Neural crest cell (in vitro differentiated cells): ENCODE results near the gene PTEN. TPM values are rescaled to one million over a fixed set of nuclear protein-coding genes. Genes with fewer than 3 reads are reported as not detected.
"Not testable (repeated sequence)": the region's sequence is repeated elsewhere in the genome, so short reads cannot be mapped to it uniquely, and the experiment has no call there.

Experiments used
- DNase-seq: peaks from one replicate; pipeline ENCODE4 v3.0.0; 2021; ENCODE audit warnings: low read depth, mixed read lengths, low spot score
- H3K27ac Mint-ChIP-seq: one replicate; pipeline ENCODE4 v1.8.0; 2021; ENCODE audit warnings: mild to moderate bottlenecking, mixed read lengths; ENCODE audit not compliant: unreplicated experiment
- H3K27me3 Mint-ChIP-seq: 2 replicates; pipeline ENCODE4 v1.8.0; 2021; ENCODE audit warnings: low read depth, mild to moderate bottlenecking, mixed read lengths
- H3K36me3 Mint-ChIP-seq: 2 replicates; pipeline ENCODE4 v1.8.0; 2021; ENCODE audit warnings: low read depth, mild to moderate bottlenecking, mixed read lengths
- H3K4me1 Mint-ChIP-seq: 2 replicates; pipeline ENCODE4 v1.8.0; 2021; ENCODE audit warnings: mixed read lengths
- H3K4me3 Mint-ChIP-seq: one replicate; pipeline ENCODE4 v1.8.0; 2021; ENCODE audit warnings: mild to moderate bottlenecking, mixed read lengths
- H3K9me3 Mint-ChIP-seq: 2 replicates; pipeline ENCODE4 v1.8.0; 2021; ENCODE audit warnings: mixed read lengths
- total RNA-seq: library from RNA; stranded (reverse); gene quantifications from 2 replicates; pipeline ENCODE4 v1.2.1, GENCODE V29; 2021
- TF ChIP-seq, protein P1 (sequence below): fragments of 200-600 bp; sonication (generic); conservative IDR thresholded peaks from 2 replicates; pipeline ENCODE4 v1.5.0; 2021; ENCODE audit warnings: antibody characterized with exemption, mild to moderate bottlenecking

Gene PTEN
- total RNA-seq, 1 donor from 2014 or later: 52.5 TPM

- Mint-ChIP-seq H3K27me3 (peaks cover 10% of the 10 kb centered on the region), H3K9me3 (no peaks in the 10 kb centered on the region), H3K4me1 (peaks cover 52% of the 10 kb centered on the region), H3K36me3 (peaks cover 2% of the 10 kb centered on the region), H3K27ac (peak overlapping the region; percentile 90), H3K4me3 (peak overlapping the region; percentile 99)
- DNase-seq: no peak
- TF ChIP-seq, protein P1, sequence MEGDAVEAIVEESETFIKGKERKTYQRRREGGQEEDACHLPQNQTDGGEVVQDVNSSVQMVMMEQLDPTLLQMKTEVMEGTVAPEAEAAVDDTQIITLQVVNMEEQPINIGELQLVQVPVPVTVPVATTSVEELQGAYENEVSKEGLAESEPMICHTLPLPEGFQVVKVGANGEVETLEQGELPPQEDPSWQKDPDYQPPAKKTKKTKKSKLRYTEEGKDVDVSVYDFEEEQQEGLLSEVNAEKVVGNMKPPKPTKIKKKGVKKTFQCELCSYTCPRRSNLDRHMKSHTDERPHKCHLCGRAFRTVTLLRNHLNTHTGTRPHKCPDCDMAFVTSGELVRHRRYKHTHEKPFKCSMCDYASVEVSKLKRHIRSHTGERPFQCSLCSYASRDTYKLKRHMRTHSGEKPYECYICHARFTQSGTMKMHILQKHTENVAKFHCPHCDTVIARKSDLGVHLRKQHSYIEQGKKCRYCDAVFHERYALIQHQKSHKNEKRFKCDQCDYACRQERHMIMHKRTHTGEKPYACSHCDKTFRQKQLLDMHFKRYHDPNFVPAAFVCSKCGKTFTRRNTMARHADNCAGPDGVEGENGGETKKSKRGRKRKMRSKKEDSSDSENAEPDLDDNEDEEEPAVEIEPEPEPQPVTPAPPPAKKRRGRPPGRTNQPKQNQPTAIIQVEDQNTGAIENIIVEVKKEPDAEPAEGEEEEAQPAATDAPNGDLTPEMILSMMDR: no peak
Observed at GRCh38 chr10:87864496-87865059, 1.2 kb downstream of the PTEN start.

GRCh38 chr10:87865241-87865881, 1.9 kb downstream of the PTEN start:
- Mint-ChIP-seq H3K4me3 (peak overlapping the region; percentile 99), H3K36me3 (peaks cover 2% of the 10 kb centered on the region), H3K27me3 (peaks cover 7% of the 10 kb centered on the region), H3K27ac (no peak overlapping the region), H3K9me3 (no peaks in the 10 kb centered on the region), H3K4me1 (peaks cover 55% of the 10 kb centered on the region)
- no peak for DNase-seq
- TF ChIP-seq, protein P1: no peak

DNA sequence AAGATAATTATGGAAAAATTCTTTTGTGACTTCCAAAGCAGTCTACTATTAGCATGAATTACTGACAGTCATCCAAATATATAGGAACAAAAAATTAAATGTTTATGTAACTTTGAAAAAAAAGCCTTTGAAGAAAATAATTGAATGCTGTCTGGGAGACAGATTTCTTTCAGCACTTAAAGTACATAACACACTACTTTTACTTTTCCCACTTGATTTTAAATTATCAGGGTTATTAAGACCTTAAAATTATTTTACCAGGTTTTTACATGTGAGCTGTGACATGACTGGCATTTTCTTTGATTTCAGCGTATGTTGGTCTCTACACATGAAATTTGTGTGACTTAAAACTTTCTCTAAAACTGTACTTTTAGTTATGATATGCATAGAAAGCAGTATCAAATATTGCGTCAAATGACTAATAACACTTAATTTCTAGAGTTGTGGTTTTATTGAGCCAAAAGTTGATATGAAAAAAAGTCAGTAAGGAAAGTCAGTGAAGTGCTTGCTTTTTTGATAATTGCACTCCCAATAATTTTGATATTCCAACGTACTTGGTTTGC, 3.1 kb downstream of the PTEN start:
- H3K4me1 Mint-ChIP-seq: peaks cover 58% of the 10 kb centered on the region
- peaks cover 6% of the 10 kb centered on the region for H3K36me3 Mint-ChIP-seq
- H3K4me3 Mint-ChIP-seq: peak overlapping the region; percentile 99
- H3K9me3 Mint-ChIP-seq: no peaks in the 10 kb centered on the region
- H3K27me3 Mint-ChIP-seq: peaks cover 5% of the 10 kb centered on the region
- no peak for DNase-seq
- TF ChIP-seq, protein P1: no peak
- H3K27ac Mint-ChIP-seq: peak overlapping the region; percentile 16

GRCh38 chr10:87867453-87867852, 4.0 kb downstream of the PTEN start:
- no peak for DNase-seq
- H3K4me3 Mint-ChIP-seq: peak overlapping the region; percentile 99
- peaks cover 3% of the 10 kb centered on the region for H3K27me3 Mint-ChIP-seq
- TF ChIP-seq, protein P1: no peak
- peaks cover 6% of the 10 kb centered on the region for H3K36me3 Mint-ChIP-seq
- H3K9me3 Mint-ChIP-seq: no peaks in the 10 kb centered on the region
- no peak overlapping the region for H3K27ac Mint-ChIP-seq
- H3K4me1 Mint-ChIP-seq: peaks cover 55% of the 10 kb centered on the region

DNA sequence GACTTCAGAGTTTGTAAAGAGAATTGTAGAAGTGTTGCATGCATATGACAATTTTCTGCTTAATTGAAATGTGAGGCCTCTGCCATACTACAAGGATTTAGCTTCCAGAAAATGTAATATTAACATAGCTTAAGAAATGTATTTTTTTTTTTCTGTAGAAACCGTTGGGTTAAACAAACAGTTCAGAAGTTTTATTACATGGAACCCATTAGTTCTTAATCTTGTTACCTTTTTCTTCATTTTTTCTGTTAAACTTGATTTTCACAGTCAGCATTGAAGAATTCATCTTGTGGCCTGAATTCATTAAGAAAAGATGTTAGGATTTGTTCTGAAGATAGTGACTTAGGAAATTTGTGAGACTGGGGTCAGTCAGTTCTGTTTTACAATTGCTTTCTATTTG, 4.9 kb downstream of the PTEN start:
- DNase-seq: no peak
- Mint-ChIP-seq H3K27me3 (no peaks in the 10 kb centered on the region), H3K4me1 (peaks cover 61% of the 10 kb centered on the region), H3K9me3 (no peaks in the 10 kb centered on the region), H3K36me3 (peaks cover 6% of the 10 kb centered on the region), H3K4me3 (peak overlapping the region; percentile 71), H3K27ac (no peak overlapping the region)
- TF ChIP-seq, protein P1: no peak

- H3K27me3 Mint-ChIP-seq, H3K9me3 Mint-ChIP-seq, H3K27ac Mint-ChIP-seq, DNase-seq, H3K36me3 Mint-ChIP-seq: not testable (repeated sequence)
- Mint-ChIP-seq H3K4me3 (peak overlapping the region; percentile 71), H3K4me1 (peaks cover 66% of the 10 kb centered on the region)
Observed at GRCh38 chr10:87869139-87869538, 5.7 kb downstream of the PTEN start.
